Hepatocyte (in vitro differentiated cells): ENCODE results near the gene KRTAP10-8. TPM values are rescaled to one million over a fixed set of nuclear protein-coding genes. Genes with fewer than 3 reads are reported as not detected.

Experiments used
- DNase-seq: peaks from one replicate; pipeline ENCODE4 v3.0.0-alpha.2; 2016; ENCODE audit warnings: low spot score
- H2AFZ ChIP-seq: fragments of 200-600 bp; sonication (generic); 2 replicates; pipeline ENCODE4 v1.6.0; 2016; ENCODE audit warnings: antibody characterized with exemption, mild to moderate bottlenecking
- H3K27ac ChIP-seq: fragments of 200-600 bp; sonication (generic); 2 replicates; pipeline ENCODE4 v1.5.1; 2016; ENCODE audit warnings: mild to moderate bottlenecking
- H3K27me3 ChIP-seq: fragments of 200-600 bp; sonication (generic); 2 replicates; pipeline ENCODE4 v1.6.1; 2016
- H3K36me3 ChIP-seq: fragments of 200-600 bp; sonication (generic); replicated peaks from 2 replicates; pipeline ENCODE4 v1.5.1; 2016; ENCODE audit warnings: low read depth; ENCODE audit not compliant: insufficient read depth
- H3K4me1 ChIP-seq: fragments of 200-600 bp; sonication (generic); 2 replicates; pipeline ENCODE4 v1.5.1; 2016; ENCODE audit warnings: mild to moderate bottlenecking, moderate library complexity; ENCODE audit not compliant: insufficient read depth
- H3K4me2 ChIP-seq: fragments of 200-600 bp; sonication (generic); 2 replicates; pipeline ENCODE4 v1.6.0; 2016
- H3K4me3 ChIP-seq: fragments of 200-600 bp; sonication (generic); 2 replicates; pipeline ENCODE4 v1.5.1; 2016; ENCODE audit warnings: mild to moderate bottlenecking
- H3K79me2 ChIP-seq: fragments of 200-600 bp; sonication (generic); 2 replicates; pipeline ENCODE4 v1.6.0; 2017; ENCODE audit warnings: mild to moderate bottlenecking
- H3K9me2 ChIP-seq: fragments of 200-600 bp; sonication (generic); replicated peaks from 2 replicates; pipeline ENCODE4 v1.6.0; 2017; ENCODE audit warnings: mild to moderate bottlenecking; ENCODE audit not compliant: insufficient read depth
- H3K9me3 ChIP-seq: fragments of 200-600 bp; sonication (generic); 2 replicates; pipeline ENCODE4 v1.5.1; 2016; ENCODE audit warnings: low read depth, mild to moderate bottlenecking
- H4K20me1 ChIP-seq: fragments of 200-600 bp; sonication (generic); 2 replicates; pipeline ENCODE4 v1.6.0; 2016; ENCODE audit warnings: mild to moderate bottlenecking; ENCODE audit not compliant: insufficient read depth, poor library complexity, severe bottlenecking
- CTCF ChIP-seq: fragments of 200-600 bp; sonication (generic); IDR thresholded peaks from 2 replicates; pipeline ENCODE4 v1.5.1; 2016; ENCODE audit warnings: antibody characterized with exemption, mild to moderate bottlenecking; ENCODE audit not compliant: poor library complexity
- EZH2 ChIP-seq: fragments of 200-600 bp; sonication (generic); IDR thresholded peaks from 2 replicates; pipeline ENCODE4 v1.6.1; 2016; ENCODE audit warnings: antibody characterized with exemption, mild to moderate bottlenecking, borderline replicate concordance
- EZH2phosphoT487 ChIP-seq: fragments of 200-600 bp; sonication (generic); IDR thresholded peaks from one replicate; pipeline ENCODE4 v1.6.1; 2018; ENCODE audit warnings: antibody characterized with exemption, mild to moderate bottlenecking, low read depth, moderate library complexity; ENCODE audit not compliant: unreplicated experiment, severe bottlenecking
- WGBS: methylation state at CpG from one replicate; pipeline ENCODE4 v1.1.6; 2016; ENCODE audit warnings: low lambda C conversion rate; ENCODE audit errors: missing lambda C conversion rate; 5-methylcytosine and 5-hydroxymethylcytosine counted together
- polyA plus RNA-seq: library from polyadenylated mRNA; unstranded; fragments of >200 nt; fragmentation: Nextera tagmentation; extraction: Ambion mirVana; gene quantifications from 2 replicates; pipeline ENCODE4 v1.2.1, GENCODE V29; 2016
- total RNA-seq: library from RNA; depleted of rRNA; stranded (reverse); fragments of >200 nt; gene quantifications from 2 replicates; pipeline ENCODE4 v1.2.3, GENCODE V29; 2014

Gene KRTAP10-8
- total and polyA plus RNA-seq, 2 experiments from 2014 or later = not detected

GRCh38 chr21:44581158-44581557 is 30.7 kb upstream of the KRTAP10-8 start:
- Histone ChIP-seq H2AFZ (no peak overlapping the region), H3K79me2 (no peaks in the 10 kb centered on the region), H4K20me1 (no peaks in the 10 kb centered on the region), H3K27me3 (peaks cover 4% of the 10 kb centered on the region), H3K27ac (no peak overlapping the region), H3K4me2 (no peak overlapping the region), H3K4me1 (no peaks in the 10 kb centered on the region), H3K4me3 (no peak overlapping the region), H3K36me3 (no peaks in the 10 kb centered on the region), H3K9me3 (no peaks in the 10 kb centered on the region), H3K9me2 (no peaks in the 10 kb centered on the region)
- DNase-seq = no peak
- no peak for TF ChIP-seq EZH2phosphoT487
- no peak for TF ChIP-seq EZH2
- no peak for TF ChIP-seq CTCF
- WGBS = 96% methylated on average over 3 of the region's 3 CpGs

GRCh38 chr21:44582055-44582454 is 29.8 kb upstream of the KRTAP10-8 start:
- Histone ChIP-seq H3K27me3 (peaks cover 4% of the 10 kb centered on the region), H3K27ac (no peak overlapping the region), H4K20me1 (no peaks in the 10 kb centered on the region), H3K9me2 (no peaks in the 10 kb centered on the region), H3K4me3 (no peak overlapping the region), H2AFZ (no peak overlapping the region), H3K36me3 (no peaks in the 10 kb centered on the region), H3K4me2 (no peak overlapping the region), H3K4me1 (no peaks in the 10 kb centered on the region), H3K79me2 (no peaks in the 10 kb centered on the region), H3K9me3 (no peaks in the 10 kb centered on the region)
- WGBS = 90% methylated on average over 14 of the region's 15 CpGs
- TF ChIP-seq EZH2 = no peak
- TF ChIP-seq CTCF = no peak
- no peak for TF ChIP-seq EZH2phosphoT487
- no peak for DNase-seq

GRCh38 chr21:44583089-44583799 is 28.6 kb upstream of the KRTAP10-8 start:
- Histone ChIP-seq H3K27ac (no peak overlapping the region), H3K36me3 (no peaks in the 10 kb centered on the region), H3K4me2 (no peak overlapping the region), H3K9me2 (no peaks in the 10 kb centered on the region), H3K79me2 (no peaks in the 10 kb centered on the region), H2AFZ (no peak overlapping the region), H3K27me3 (peaks cover 4% of the 10 kb centered on the region), H3K9me3 (no peaks in the 10 kb centered on the region), H4K20me1 (no peaks in the 10 kb centered on the region), H3K4me3 (no peak overlapping the region), H3K4me1 (no peaks in the 10 kb centered on the region)
- 39% methylated on average over 10 of the region's 11 CpGs for WGBS
- peak; percentile 41 for DNase-seq
- no peak for TF ChIP-seq CTCF
- no peak for TF ChIP-seq EZH2phosphoT487
- TF ChIP-seq EZH2 = no peak
